Thyroid gland (tissue), 4 donors: Measurements from ENCODE around the gene FBXL22. TPM values are rescaled to one million over a fixed set of nuclear protein-coding genes. Genes with fewer than 3 reads are reported as not detected.

ENCODE experiments used
- DNase-seq, 2 donors: peaks; one replicate each; pipeline ENCODE4 v3.0.0-alpha.2; 2019
- H3K27ac ChIP-seq, 3 donors: fragments of 200-600 bp; sonication (generic); 1 replicate in 2 of 3; 2 replicates in 1 of 3; pipeline ENCODE4 v1.5.1; 2016 to 2019; ENCODE audit warnings: mild to moderate bottlenecking in 1 of 3, moderate library complexity in 1 of 3
- H3K27me3 ChIP-seq: fragments of 200-600 bp; sonication (generic); one replicate; pipeline ENCODE4 v1.5.1; 2019
- H3K36me3 ChIP-seq, 2 donors: fragments of 200-600 bp; sonication (generic); one replicate each; pipeline ENCODE4 v1.5.1; 2016 to 2019
- H3K4me1 ChIP-seq, 2 donors: fragments of 200-600 bp; sonication (generic); one replicate each; pipeline ENCODE4 v1.5.1; 2017 to 2019
- H3K4me3 ChIP-seq, 3 donors: fragments of 200-600 bp; sonication (generic); replicated peaks in 1 of 3; 1 replicate in 2 of 3; 2 replicates in 1 of 3; pipeline ENCODE4 v1.5.1; 2016; ENCODE audit warnings: mild to moderate bottlenecking in 1 of 3
- H3K9me3 ChIP-seq: fragments of 200-600 bp; sonication (generic); one replicate; pipeline ENCODE4 v1.5.1; 2017
- CTCF ChIP-seq, 6 experiments: fragments of 200-600 bp in 3 of 6; fragments of 450-650 bp in 3 of 6; sonication (generic) in 3 of 6; IDR thresholded peaks; one replicate each; pipeline ENCODE4 v1.5.1; 2016 to 2019; ENCODE audit warnings: antibody characterized with exemption in 6 of 6, mild to moderate bottlenecking in 2 of 6, inconsistent platforms in 1 of 6, moderate library complexity in 1 of 6
- POLR2A ChIP-seq, 2 donors: fragments of 450-650 bp; IDR thresholded peaks; one replicate each; pipeline ENCODE4 v1.6.1; 2017; ENCODE audit warnings: antibody characterized with exemption in 2 of 2, mild to moderate bottlenecking in 2 of 2, moderate library complexity in 1 of 2
- WGBS, 2 donors: methylation state at CpG; one replicate each; pipeline ENCODE4 v1.1.5; 2017; 5-methylcytosine and 5-hydroxymethylcytosine counted together
- intact Hi-C: fragments of 100-400 bp; cut with DNase I; formaldehyde crosslinking; loops from one replicate; pipeline ENCODE4 v1.15.1; 2023
- total RNA-seq, 4 donors: library from RNA; depleted of rRNA; stranded (reverse); fragments of >200 nt; gene quantifications; one replicate each; pipeline ENCODE4 v1.2.3, GENCODE V29; 2016

The FBXL22 gene
- total RNA-seq, 4 donors from 2014 or later = 0.92 to 3.8 (median 2.3) TPM

- no peak for DNase-seq
These were observed 9.1 kb downstream of the FBXL22 start for GRCh38 chr15:63606308-63606707.

GRCh38 chr15:63608989-63609388 lies 11.8 kb downstream of the FBXL22 start:
- H3K4me3 ChIP-seq = no peak overlapping the region
- DNase-seq = peak; percentile 75 to 80
- H3K27me3 ChIP-seq = no peaks in the 10 kb centered on the region
- peaks cover 18 to 19% of the 10 kb centered on the region in 2 donors for H3K36me3 ChIP-seq
- intact Hi-C loops = loop anchor here (5.0 to 10.0 kb wide), 2 partner anchors 283 to 456 kb away; no protein-coding TSS in a partner anchor
- no peak for TF ChIP-seq CTCF (IDR thresholded peaks at IDR 0.05)
- TF ChIP-seq POLR2A (IDR thresholded peaks at IDR 0.05) = peak in 1 of 2 donors; percentile 34
- WGBS, 2 donors = 64 to 72% methylated on average over 15 of the region's 15 CpGs
- no peaks in the 10 kb centered on the region for H3K9me3 ChIP-seq
- peaks cover 34 to 48% of the 10 kb centered on the region in 2 donors for H3K4me1 ChIP-seq
- H3K27ac ChIP-seq = peak overlapping the region; percentile 93 to 99 (median 96)

More at GRCh38 chr15:63606308-63606707, 9.1 kb downstream of the FBXL22 start:
- Histone ChIP-seq H3K4me3 (no peak overlapping the region), H3K27ac (no peak overlapping the region), H3K4me1 (peaks cover 11 to 27% of the 10 kb centered on the region in 2 donors), H3K9me3 (no peaks in the 10 kb centered on the region), H3K36me3 (peaks cover 5 to 19% of the 10 kb centered on the region in 2 donors), H3K27me3 (no peaks in the 10 kb centered on the region)
- intact Hi-C loops = loop anchor here (5.0 to 10.0 kb wide), 2 partner anchors 286 to 458 kb away; no protein-coding TSS in a partner anchor
- WGBS, 2 donors = 70 to 73% methylated on average over 2 of the region's 2 CpGs
- TF ChIP-seq CTCF (IDR thresholded peaks at IDR 0.05) (no peak), POLR2A (IDR thresholded peaks at IDR 0.05) (no peak)

DNA sequence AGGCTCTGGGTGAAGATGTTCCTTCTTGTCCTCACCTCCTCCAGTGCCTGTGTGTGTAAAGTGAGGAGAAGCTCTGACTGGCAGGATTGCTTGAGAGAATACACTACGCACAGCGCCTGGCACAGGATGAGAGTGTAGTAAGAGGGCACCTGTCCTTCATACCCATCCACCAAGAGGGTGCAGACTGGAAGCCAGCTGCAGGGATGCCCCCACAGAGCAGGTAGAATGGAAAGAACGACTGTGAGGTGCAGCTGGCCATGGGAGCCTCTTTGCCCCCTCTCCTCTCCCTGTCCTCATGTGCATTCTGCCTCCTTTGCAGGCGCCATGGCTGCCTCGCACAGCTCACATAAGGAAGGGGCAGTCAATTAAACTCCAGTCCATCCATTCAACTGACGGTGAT lies 12.3 kb downstream of the FBXL22 start:
- H3K4me1 ChIP-seq = peaks cover 39 to 52% of the 10 kb centered on the region in 2 donors
- no peak for DNase-seq
- peaks cover 18 to 19% of the 10 kb centered on the region in 2 donors for H3K36me3 ChIP-seq
- H3K27ac ChIP-seq = peak overlapping the region; percentile 93 to 99 (median 96)
- no peak for TF ChIP-seq POLR2A (IDR thresholded peaks at IDR 0.05)
- no peak for TF ChIP-seq CTCF (IDR thresholded peaks at IDR 0.05)
- H3K27me3 ChIP-seq = no peaks in the 10 kb centered on the region
- intact Hi-C loops = loop anchor here (5.0 to 10.0 kb wide), 2 partner anchors 283 to 455 kb away; no protein-coding TSS in a partner anchor
- WGBS, 2 donors = 89 to 91% methylated on average over 6 of the region's 6 CpGs
- no peaks in the 10 kb centered on the region for H3K9me3 ChIP-seq
- H3K4me3 ChIP-seq = no peak overlapping the region

GRCh38 chr15:63610209-63610841 lies 13.1 kb downstream of the FBXL22 start:
- H3K4me1 ChIP-seq = peaks cover 47 to 60% of the 10 kb centered on the region in 2 donors
- intact Hi-C loops = no loop called here
- peaks cover 18 to 19% of the 10 kb centered on the region in 2 donors for H3K36me3 ChIP-seq
- peak overlapping the region; percentile 93 to 99 (median 96) for H3K27ac ChIP-seq
- DNase-seq = peak; percentile 86
- no peaks in the 10 kb centered on the region for H3K27me3 ChIP-seq
- WGBS, 2 donors = 3% methylated on average over 6 of the region's 6 CpGs
- no peak overlapping the region for H3K4me3 ChIP-seq
- TF ChIP-seq CTCF (IDR thresholded peaks at IDR 0.05) = peak in 5 of 6 experiments; percentile 58 to 90 (median 82)
- TF ChIP-seq POLR2A (IDR thresholded peaks at IDR 0.05) = peak in 1 of 2 donors; percentile 20
- H3K9me3 ChIP-seq = no peaks in the 10 kb centered on the region

GRCh38 chr15:63611177-63611576 lies 14.0 kb downstream of the FBXL22 start:
- Histone ChIP-seq H3K4me3 (no peak overlapping the region), H3K36me3 (peaks cover 18 to 19% of the 10 kb centered on the region in 2 donors), H3K27ac (peak overlapping the region; percentile 93 to 99 (median 96)), H3K27me3 (no peaks in the 10 kb centered on the region), H3K9me3 (no peaks in the 10 kb centered on the region), H3K4me1 (peaks cover 51 to 66% of the 10 kb centered on the region in 2 donors)
- no peak for TF ChIP-seq POLR2A (IDR thresholded peaks at IDR 0.05)
- no peak for TF ChIP-seq CTCF (IDR thresholded peaks at IDR 0.05)
- 79 to 87% methylated on average over 3 of the region's 3 CpGs for WGBS, 2 donors
- intact Hi-C loops = no loop called here
- no peak for DNase-seq
